DOHH2 (cell line): Measurements from ENCODE around the gene GPR26.

ENCODE experiments used
- CTCF ChIP-seq: fragments of 200-600 bp; sonication (generic); IDR thresholded peaks from one replicate; pipeline ENCODE4 v1.5.1; 2014; ENCODE audit warnings: antibody characterized with exemption, mild to moderate bottlenecking, low read depth, low read length; ENCODE audit not compliant: poor library complexity, severe bottlenecking
- EZH2phosphoT487 ChIP-seq: fragments of 200-600 bp; sonication (generic); IDR thresholded peaks from 2 replicates; pipeline ENCODE4 v1.6.1; 2017; ENCODE audit warnings: borderline replicate concordance, mild to moderate bottlenecking, antibody characterized with exemption, low read length, moderate library complexity, mixed read lengths

GRCh38 chr10:123744224-123744536 lies 78.0 kb downstream of the GPR26 start:
- TF ChIP-seq CTCF (no peak), EZH2phosphoT487 (no peak)
